HEK293 (cell line): ENCODE measurements around the gene PSAP.
A peak's percentile ranks its signal among the peaks of the same experiment; 100 is the strongest.

Experiments used
- BCL6B ChIP-seq: fragments of 450-650 bp; formaldehyde crosslinking; IDR thresholded peaks from 2 replicates; pipeline ENCODE4 v1.5.1; 2017; ENCODE audit warnings: missing biosample characterization, missing genetic modification characterization
- CTCF ChIP-seq: fragments of 450-650 bp; formaldehyde crosslinking; IDR thresholded peaks from 2 replicates; pipeline ENCODE4 v1.5.1; 2016; ENCODE audit warnings: missing biosample characterization, missing genetic modification characterization
- KLF16 ChIP-seq: fragments of 450-650 bp; formaldehyde crosslinking; IDR thresholded peaks from 2 replicates; pipeline ENCODE4 v1.5.1; 2017; ENCODE audit warnings: missing biosample characterization, missing genetic modification characterization
- MYNN ChIP-seq: fragments of 450-650 bp; formaldehyde crosslinking; IDR thresholded peaks from 2 replicates; pipeline ENCODE4 v1.5.1; 2016; ENCODE audit warnings: missing biosample characterization, missing genetic modification characterization, borderline replicate concordance
- OVOL3 ChIP-seq: fragments of 450-650 bp; formaldehyde crosslinking; IDR thresholded peaks from 2 replicates; pipeline ENCODE4 v1.5.1; 2016; ENCODE audit warnings: missing biosample characterization, missing genetic modification characterization
- PBX3 ChIP-seq: sonication (generic); formaldehyde crosslinking; IDR thresholded peaks from 2 replicates; pipeline ENCODE4 v1.8.1; 2022; ENCODE audit warnings: mild to moderate bottlenecking, moderate library complexity, missing genetic modification reagents
- REST ChIP-seq: fragments of 450-650 bp; formaldehyde crosslinking; IDR thresholded peaks from 2 replicates; pipeline ENCODE4 v1.5.1; 2016; ENCODE audit warnings: missing biosample characterization, missing genetic modification characterization
- SCRT1 ChIP-seq: fragments of 450-650 bp; formaldehyde crosslinking; IDR thresholded peaks from 2 replicates; pipeline ENCODE4 v1.5.1; 2016; ENCODE audit warnings: missing biosample characterization, missing genetic modification characterization, borderline replicate concordance
- SP2 ChIP-seq: fragments of 450-650 bp; formaldehyde crosslinking; IDR thresholded peaks from 2 replicates; pipeline ENCODE4 v1.5.1; 2016; ENCODE audit warnings: missing biosample characterization, missing genetic modification characterization
- ZBTB17 ChIP-seq: fragments of 450-650 bp; formaldehyde crosslinking; IDR thresholded peaks from 2 replicates; pipeline ENCODE4 v1.5.1; 2016; ENCODE audit warnings: missing biosample characterization, missing genetic modification characterization
- ZBTB20 ChIP-seq: fragments of 450-650 bp; formaldehyde crosslinking; IDR thresholded peaks from 2 replicates; pipeline ENCODE4 v1.5.1; 2016; ENCODE audit warnings: missing biosample characterization, missing genetic modification characterization
- ZBTB21 ChIP-seq: fragments of 450-650 bp; formaldehyde crosslinking; IDR thresholded peaks from 2 replicates; pipeline ENCODE4 v1.5.1; 2017; ENCODE audit warnings: missing biosample characterization, missing genetic modification characterization
- ZBTB49 ChIP-seq: fragments of 450-650 bp; formaldehyde crosslinking; IDR thresholded peaks from 2 replicates; pipeline ENCODE4 v1.5.1; 2016; ENCODE audit warnings: missing biosample characterization, missing genetic modification characterization, low read depth
- ZEB2 ChIP-seq: fragments of 450-650 bp; formaldehyde crosslinking; IDR thresholded peaks from 2 replicates; pipeline ENCODE4 v1.5.1; 2016; ENCODE audit warnings: missing biosample characterization, missing genetic modification characterization
- ZNF138 ChIP-seq: fragments of 450-650 bp; formaldehyde crosslinking; IDR thresholded peaks from 2 replicates; pipeline ENCODE4 v1.5.1; 2016; ENCODE audit warnings: missing biosample characterization, missing genetic modification characterization, borderline replicate concordance
- ZNF169 ChIP-seq: fragments of 450-650 bp; formaldehyde crosslinking; IDR thresholded peaks from 2 replicates; pipeline ENCODE4 v1.5.1; 2016; ENCODE audit warnings: missing biosample characterization, missing genetic modification characterization
- ZNF184 ChIP-seq: fragments of 450-650 bp; IDR thresholded peaks from 2 replicates; pipeline ENCODE4 v1.5.1; 2018; ENCODE audit warnings: missing biosample characterization, mild to moderate bottlenecking, missing genetic modification characterization
- ZNF223 ChIP-seq: fragments of 450-650 bp; formaldehyde crosslinking; IDR thresholded peaks from 2 replicates; pipeline ENCODE4 v1.5.1; 2016; ENCODE audit warnings: missing biosample characterization, missing genetic modification characterization
- ZNF23 ChIP-seq: fragments of 450-650 bp; formaldehyde crosslinking; IDR thresholded peaks from 2 replicates; pipeline ENCODE4 v1.5.1; 2016; ENCODE audit warnings: missing biosample characterization, missing genetic modification characterization, borderline replicate concordance
- ZNF341 ChIP-seq: fragments of 450-650 bp; formaldehyde crosslinking; IDR thresholded peaks from 2 replicates; pipeline ENCODE4; 2016; ENCODE audit warnings: low read depth, missing biosample characterization, missing genetic modification characterization
- ZNF544 ChIP-seq: fragments of 450-650 bp; formaldehyde crosslinking; IDR thresholded peaks from 2 replicates; pipeline ENCODE4 v1.5.0; 2017; ENCODE audit warnings: missing biosample characterization, missing genetic modification characterization
- ZNF571 ChIP-seq: fragments of 450-650 bp; formaldehyde crosslinking; IDR thresholded peaks from 2 replicates; pipeline ENCODE4 v1.5.0; 2017; ENCODE audit warnings: missing biosample characterization, missing genetic modification characterization
- ZNF585B ChIP-seq: fragments of 450-650 bp; formaldehyde crosslinking; IDR thresholded peaks from 2 replicates; pipeline ENCODE4 v1.5.1; 2016; ENCODE audit warnings: missing biosample characterization, missing genetic modification characterization
- ZNF596 ChIP-seq: fragments of 450-650 bp; IDR thresholded peaks from 2 replicates; pipeline ENCODE4 v1.5.0; 2018; ENCODE audit warnings: missing biosample characterization, mild to moderate bottlenecking, missing genetic modification characterization, moderate library complexity
- ZNF664 ChIP-seq: fragments of 450-650 bp; formaldehyde crosslinking; IDR thresholded peaks from 2 replicates; pipeline ENCODE4 v1.5.1; 2016; ENCODE audit warnings: missing biosample characterization, missing genetic modification characterization
- ZNF677 ChIP-seq: fragments of 450-650 bp; IDR thresholded peaks from 2 replicates; pipeline ENCODE4 v1.5.0; 2018; ENCODE audit warnings: missing biosample characterization, mild to moderate bottlenecking, missing genetic modification characterization, moderate library complexity
- ZNF76 ChIP-seq: fragments of 450-650 bp; formaldehyde crosslinking; IDR thresholded peaks from 2 replicates; pipeline ENCODE4; 2016; ENCODE audit warnings: low read depth, missing biosample characterization, missing genetic modification characterization, borderline replicate concordance
- ZNF791 ChIP-seq: fragments of 450-650 bp; formaldehyde crosslinking; IDR thresholded peaks from 2 replicates; pipeline ENCODE4 v1.5.1; 2016; ENCODE audit warnings: missing biosample characterization, missing genetic modification characterization
- ZSCAN30 ChIP-seq: fragments of 450-650 bp; IDR thresholded peaks from 2 replicates; pipeline ENCODE4 v1.5.1; 2018; ENCODE audit warnings: missing biosample characterization, mild to moderate bottlenecking, missing genetic modification characterization, moderate library complexity

The PSAP gene

GRCh38 chr10:71773221-71773971, 77.7 kb downstream of the PSAP start, which contains the start of gene VSIR (continued):
- no peak for TF ChIP-seq ZEB2 (tag by site-specific recombination)
- TF ChIP-seq KLF16 (tag by site-specific recombination): no peak
- TF ChIP-seq ZBTB49 (tag by site-specific recombination): no peak
- TF ChIP-seq OVOL3: no peak
- TF ChIP-seq ZNF184 (tag by site-specific recombination): 0 out of 2 replicates have a peak, but pooled peaks have one; percentile 47
- TF ChIP-seq REST (tag by site-specific recombination): no peak
- no peak for TF ChIP-seq MYNN (tag by site-specific recombination)
- no peak for TF ChIP-seq ZBTB21 (tag by site-specific recombination)
- TF ChIP-seq ZNF223 (tag by site-specific recombination): no peak
- TF ChIP-seq SCRT1 (tag by site-specific recombination): no peak
- peak; percentile 73; the same call in 1 of the 2 replicates for TF ChIP-seq PBX3 (CRISPR knock-in tag)
- TF ChIP-seq ZNF585B (tag by site-specific recombination): no peak
- TF ChIP-seq ZNF544 (tag by site-specific recombination): no peak
- peak; percentile 32; the same call in 1 of the 2 replicates for TF ChIP-seq CTCF (tag by site-specific recombination)
- peak; percentile 90 for TF ChIP-seq ZSCAN30
- no peak for TF ChIP-seq ZBTB20
- no peak for TF ChIP-seq BCL6B
- no peak for TF ChIP-seq ZNF169
- TF ChIP-seq ZNF596 (tag by site-specific recombination): peak; percentile 78
- TF ChIP-seq ZNF571 (tag by site-specific recombination): no peak
- peak; percentile 50; the same call in 1 of the 2 replicates for TF ChIP-seq ZNF76 (tag by site-specific recombination)
- TF ChIP-seq ZNF677 (tag by site-specific recombination): no peak; the same call in 1 of the 2 replicates
- 0 out of 2 replicates have a peak, but pooled peaks have one; percentile 6 for TF ChIP-seq ZNF341 (tag by site-specific recombination)
- TF ChIP-seq ZBTB17 (tag by site-specific recombination): peak; percentile 62
- no peak for TF ChIP-seq ZNF138 (tag by site-specific recombination)
- TF ChIP-seq ZNF791: no peak
- TF ChIP-seq SP2: peak; percentile 67
- no peak for TF ChIP-seq ZNF664 (tag by site-specific recombination)
- TF ChIP-seq ZNF23: no peak
